Kidney (tissue), 14 donors: ENCODE results near the gene KCNQ1. TPM values are rescaled to one million over a fixed set of nuclear protein-coding genes. Genes with fewer than 3 reads are reported as not detected.

ENCODE experiments used
- DNase-seq, 5 donors: peaks; one replicate each; pipeline ENCODE4 v3.0.0-alpha.2; 2013 to 2020
- FAIRE-seq: peaks from 2 replicates; lab custom pipeline; 2012; peaks lifted over from hg19 to GRCh38; lab: Jason Lieb, UNC
- H3K27ac ChIP-seq, 2 donors: one replicate each; pipeline ENCODE4 v1.7.0; 2013; ENCODE audit warnings: low read depth in 2 of 2, low read length in 2 of 2, inconsistent platforms in 1 of 2
- H3K27me3 ChIP-seq: one replicate; pipeline ENCODE4 v1.7.1; 2013; ENCODE audit warnings: low read length, inconsistent platforms; ENCODE audit not compliant: control insufficient read depth, insufficient read depth
- H3K36me3 ChIP-seq, 3 donors: one replicate each; pipeline versions ENCODE4 v1.7.0 to v1.7.1; 2013; ENCODE audit warnings: low read length in 3 of 3, control low read depth in 1 of 3, inconsistent platforms in 1 of 3; ENCODE audit not compliant: insufficient read depth in 3 of 3, control insufficient read depth in 2 of 3
- H3K4me1 ChIP-seq, 3 donors: one replicate each; pipeline versions ENCODE4 v1.7.0 to v1.7.1; 2013; ENCODE audit warnings: low read length in 3 of 3, inconsistent platforms in 1 of 3, low read depth in 1 of 3; ENCODE audit not compliant: control insufficient read depth in 2 of 3, insufficient read depth in 2 of 3
- H3K4me3 ChIP-seq, 3 donors: one replicate each; pipeline versions ENCODE4 v1.7.0 to v1.8.1; 2013; ENCODE audit warnings: low read length in 3 of 3, control low read depth in 1 of 3, inconsistent platforms in 1 of 3
- H3K9ac ChIP-seq, 3 donors: one replicate each; pipeline versions ENCODE4 v1.7.0 to v1.7.1; 2013; ENCODE audit warnings: low read length in 3 of 3, control low read depth in 1 of 3, inconsistent platforms in 1 of 3
- H3K9me3 ChIP-seq, 3 donors: one replicate each; pipeline versions ENCODE4 v1.7.0 to v1.7.1; 2013; ENCODE audit warnings: low read length in 3 of 3, control low read depth in 1 of 3, inconsistent platforms in 1 of 3; ENCODE audit not compliant: control insufficient read depth in 2 of 3, insufficient read depth in 1 of 3
- intact Hi-C: fragments of 100-400 bp; cut with DNase I; formaldehyde crosslinking; loops from one replicate; pipeline ENCODE4 v1.11.1; 2022
- polyA plus RNA-seq: library from polyadenylated mRNA; stranded (reverse); fragments of 350-450 nt; fragmentation: Illumina TruSeq; extraction: RNeasy Lipid Tissue Mini Kit (QIAGEN cat#74804); gene quantifications from one replicate; pipeline ENCODE4 v1.2.3, GENCODE V29; 2014; ENCODE audit warnings: low read depth, low replicate concordance; ENCODE audit not compliant: insufficient read depth
- total RNA-seq: library from RNA; stranded (reverse); fragmentation: NEBNext Ultra II Directional; extraction: Animal tissue kit (Norgen Biotek cat#: 25700); gene quantifications from one replicate; pipeline ENCODE4 v1.2.1, GENCODE V29; 2021
- TF ChIP-seq, protein P1 (sequence below): IDR thresholded peaks from 3 replicates; pipeline ENCODE4 v1.5.1; 2012; ENCODE audit warnings: mild to moderate bottlenecking, moderate library complexity, borderline replicate concordance; ENCODE audit not compliant: insufficient read depth; ENCODE audit errors: extremely low read depth
- donor health status: control.
- donor health status: control.
- donor health status: control.
- donor health status: control.
- donor health status: control.
- donor health status: DM: yes; HTN: yes; CAD: no.
- donor health status: Normal renal cell carcinoma (clear cell type).

KCNQ1 gene
- total and polyA plus RNA-seq, 2 donors from 2014 or later, result 45.5 to 49.4 TPM

DNA sequence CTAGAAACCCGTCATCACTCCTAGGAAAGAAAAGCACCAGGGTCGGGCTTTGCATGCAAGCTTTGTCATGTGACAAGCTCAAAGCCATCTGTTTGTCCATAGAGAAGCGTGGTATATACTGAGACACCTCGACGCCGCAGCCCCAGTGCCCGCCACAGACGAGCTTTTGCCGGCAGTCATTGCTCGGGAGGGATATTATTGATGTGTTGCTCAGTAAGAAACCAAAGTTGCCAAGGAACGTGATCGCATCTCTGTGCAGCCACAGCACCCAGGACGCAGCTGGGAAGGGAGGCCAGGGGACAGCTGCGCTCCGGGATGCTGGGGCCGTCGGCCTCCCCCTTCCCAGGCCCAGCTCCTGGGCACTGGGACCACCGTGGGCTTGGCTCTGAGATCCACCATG is 344.5 kb downstream of the KCNQ1 start:
- peak in 2 of 5 donors; percentile 7 to 40 for DNase-seq
- no peaks in the 10 kb centered on the region for H3K9me3 ChIP-seq
- no peak overlapping the region for H3K4me3 ChIP-seq
- TF ChIP-seq, protein P1, sequence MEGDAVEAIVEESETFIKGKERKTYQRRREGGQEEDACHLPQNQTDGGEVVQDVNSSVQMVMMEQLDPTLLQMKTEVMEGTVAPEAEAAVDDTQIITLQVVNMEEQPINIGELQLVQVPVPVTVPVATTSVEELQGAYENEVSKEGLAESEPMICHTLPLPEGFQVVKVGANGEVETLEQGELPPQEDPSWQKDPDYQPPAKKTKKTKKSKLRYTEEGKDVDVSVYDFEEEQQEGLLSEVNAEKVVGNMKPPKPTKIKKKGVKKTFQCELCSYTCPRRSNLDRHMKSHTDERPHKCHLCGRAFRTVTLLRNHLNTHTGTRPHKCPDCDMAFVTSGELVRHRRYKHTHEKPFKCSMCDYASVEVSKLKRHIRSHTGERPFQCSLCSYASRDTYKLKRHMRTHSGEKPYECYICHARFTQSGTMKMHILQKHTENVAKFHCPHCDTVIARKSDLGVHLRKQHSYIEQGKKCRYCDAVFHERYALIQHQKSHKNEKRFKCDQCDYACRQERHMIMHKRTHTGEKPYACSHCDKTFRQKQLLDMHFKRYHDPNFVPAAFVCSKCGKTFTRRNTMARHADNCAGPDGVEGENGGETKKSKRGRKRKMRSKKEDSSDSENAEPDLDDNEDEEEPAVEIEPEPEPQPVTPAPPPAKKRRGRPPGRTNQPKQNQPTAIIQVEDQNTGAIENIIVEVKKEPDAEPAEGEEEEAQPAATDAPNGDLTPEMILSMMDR, result no peak
- H3K27me3 ChIP-seq, result no peaks in the 10 kb centered on the region
- peaks cover 0 to 8% (median 2%) of the 10 kb centered on the region in 3 donors for H3K4me1 ChIP-seq
- H3K9ac ChIP-seq, result no peak overlapping the region
- no peak for FAIRE-seq
- no peak overlapping the region for H3K27ac ChIP-seq
- H3K36me3 ChIP-seq, result no peaks in the 10 kb centered on the region
- intact Hi-C loops, result no loop called here

DNA sequence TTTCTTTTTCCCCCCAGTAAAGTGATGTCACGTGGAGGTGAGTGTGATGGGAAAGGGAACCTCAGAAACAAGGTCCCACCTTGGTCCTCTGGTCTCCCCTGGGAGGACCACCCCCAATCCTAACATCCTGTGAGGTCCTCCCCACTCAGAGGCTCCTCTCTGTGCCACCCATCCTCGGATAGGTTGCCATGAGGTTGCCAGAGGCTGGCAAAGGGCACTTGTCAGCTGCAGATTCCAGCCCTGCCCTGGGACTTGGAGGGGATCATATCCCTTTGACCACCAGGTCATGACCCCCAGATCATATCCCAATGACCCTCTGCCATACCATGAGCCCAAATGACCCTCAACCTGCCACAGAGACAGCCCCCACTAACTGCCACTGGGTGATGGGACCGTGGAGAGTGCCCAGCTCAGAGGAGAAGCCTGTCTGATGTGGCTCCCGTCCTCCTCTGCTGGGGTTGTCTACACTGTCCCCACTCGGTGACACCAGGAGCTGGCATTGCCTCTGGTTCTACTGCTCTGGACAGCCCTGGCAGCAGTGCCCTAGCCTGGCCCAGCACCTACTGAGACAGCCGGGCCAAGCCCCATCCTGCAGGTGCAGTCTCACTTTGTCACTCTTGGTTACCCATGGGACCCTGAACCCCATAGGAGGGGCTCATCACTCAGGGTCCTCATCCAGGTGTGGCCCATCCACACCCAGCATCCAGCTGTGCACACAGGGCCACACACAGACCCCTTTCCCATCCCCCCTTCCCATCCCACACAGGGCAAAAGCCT is 345.2 kb downstream of the KCNQ1 start:
- intact Hi-C loops, result no loop called here

DNA sequence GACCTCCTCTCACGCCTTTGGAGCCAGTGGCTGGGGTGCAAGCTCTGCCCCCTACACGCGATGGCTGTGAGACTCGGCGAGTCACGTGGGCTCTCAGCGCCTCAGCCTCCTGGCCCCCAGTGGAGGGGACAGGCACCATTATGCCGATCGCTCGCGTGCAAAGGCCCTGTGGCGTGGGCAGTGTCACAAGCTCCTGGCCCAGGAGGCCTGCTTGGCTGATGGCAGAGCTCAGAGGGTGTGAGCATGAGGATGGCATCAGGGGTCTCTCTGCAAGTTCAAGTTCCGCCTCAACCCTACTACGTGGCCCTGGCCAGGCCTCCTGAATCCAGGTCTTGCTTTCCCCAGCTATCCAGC is 345.7 kb downstream of the KCNQ1 start:
- intact Hi-C loops, result no loop called here

More for the DNA sequence above, 345.2 kb downstream of the KCNQ1 start:
- FAIRE-seq, result no peak
- peaks cover 0 to 8% (median 2%) of the 10 kb centered on the region in 3 donors for H3K4me1 ChIP-seq
- H3K9ac ChIP-seq, result no peak overlapping the region
- H3K4me3 ChIP-seq, result no peak overlapping the region
- no peaks in the 10 kb centered on the region for H3K9me3 ChIP-seq
- DNase-seq, result peak in 3 of 5 donors; percentile 5 to 51 (median 48)
- H3K27me3 ChIP-seq, result no peaks in the 10 kb centered on the region
- no peak overlapping the region for H3K27ac ChIP-seq
- TF ChIP-seq, protein P1, result no peak
- H3K36me3 ChIP-seq, result no peaks in the 10 kb centered on the region

More for the DNA sequence above, 345.7 kb downstream of the KCNQ1 start:
- peaks cover 0 to 8% (median 2%) of the 10 kb centered on the region in 3 donors for H3K4me1 ChIP-seq
- no peak overlapping the region for H3K4me3 ChIP-seq
- peak in 3 of 5 donors; percentile 8 to 66 (median 55) for DNase-seq
- no peak overlapping the region for H3K9ac ChIP-seq
- FAIRE-seq, result no peak
- no peaks in the 10 kb centered on the region for H3K9me3 ChIP-seq
- no peak overlapping the region for H3K27ac ChIP-seq
- H3K36me3 ChIP-seq, result no peaks in the 10 kb centered on the region
- no peaks in the 10 kb centered on the region for H3K27me3 ChIP-seq
- TF ChIP-seq, protein P1, result no peak
